HTERT RPE-1 (cell line): ENCODE data around the gene IGF2BP2.

Experiments
- in situ Hi-C: fragments of 300-500 bp; cut with MboI; formaldehyde crosslinking; loops from 4 replicates; pipeline ENCODE4 v1.14.3; 2020; ENCODE audit warnings: low sequenced_read_pairs

IGF2BP2 gene

DNA sequence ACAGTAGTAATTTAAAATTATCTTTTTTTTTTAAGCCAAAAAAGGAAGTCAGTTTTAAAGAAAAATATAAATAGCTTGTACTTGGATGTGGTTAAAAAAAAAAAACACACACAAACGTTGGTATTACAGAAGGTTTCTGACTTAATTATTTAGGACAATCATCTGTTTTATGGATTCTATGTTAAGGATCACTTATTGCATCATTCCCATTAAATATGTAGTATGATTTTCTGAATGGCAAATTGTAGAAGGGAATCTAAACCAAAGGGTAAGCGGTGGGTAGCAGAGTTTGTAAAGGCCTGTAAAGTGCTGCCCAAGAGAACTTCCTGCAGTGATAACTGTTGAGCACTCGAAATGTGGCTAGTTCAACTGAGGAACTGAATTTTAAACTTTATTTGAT is 230.8 kb downstream of the IGF2BP2 start:
- in situ Hi-C loops, result no loop called here
